ENCODE measurements around the gene GDAP2. TPM values are rescaled to one million over a fixed set of nuclear protein-coding genes. Genes with fewer than 3 reads are reported as not detected.

The GDAP2 gene
- total RNA-seq, 4 donors from 2014 or later: 9.6 to 43.5 (median 31.5) TPM

GRCh38 chr1:117871013-117871412 lies 58.4 kb downstream of the GDAP2 start:
- in situ Hi-C loops (cut with MboI; ENCODE audit: low pct_ligation_motif_present in 1 of 4, low pct_unique_long_range_greater_than_20kb in 1 of 4, low sequenced_read_pairs in 3 of 4) (no loop called here), intact Hi-C loops (cut with DNase I; ENCODE audit: low total_unique reads) (no loop called here)
- H3K9me3 ChIP-seq: peaks cover 0 to 2% of the 10 kb centered on the region in 2 donors

DNA sequence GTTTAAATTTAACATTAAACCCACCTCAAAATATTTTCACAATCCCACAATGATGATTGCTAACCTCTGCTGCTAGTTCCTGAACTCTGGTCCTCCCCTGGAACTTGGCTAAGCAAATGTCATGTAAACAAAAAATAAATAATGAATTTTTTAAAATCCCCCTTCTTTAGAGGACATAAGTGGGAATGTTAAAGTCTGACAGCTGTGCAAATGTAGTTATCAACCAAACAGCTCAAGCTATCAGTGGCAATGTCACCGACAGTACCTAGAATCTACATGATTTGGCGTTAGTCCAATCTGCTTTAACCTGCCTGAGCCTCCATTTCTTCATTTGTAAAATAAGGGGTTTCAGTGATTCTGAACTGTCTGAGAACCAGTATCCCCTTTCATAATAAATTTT lies 67.7 kb downstream of the GDAP2 start:
- WGBS, 2 donors (ENCODE audit: low coverage in 1 of 2): 72 to 80% methylated on average over 2 of the region's 2 CpGs
- Histone ChIP-seq H3K27me3 (no peaks in the 10 kb centered on the region), H3K27ac (no peak overlapping the region), H3K4me1 (no peaks in the 10 kb centered on the region), H3K36me3 (peaks cover 0 to 9% (median 3%) of the 10 kb centered on the region in 4 donors), H3K4me3 (no peak overlapping the region), H3K9me3 (no peaks in the 10 kb centered on the region)
- TF ChIP-seq POLR2A (IDR thresholded peaks at IDR 0.05) (no peak), EP300 (IDR thresholded peaks at IDR 0.05; ENCODE audit: low read depth) (no peak), POLR2AphosphoS5 (IDR thresholded peaks at IDR 0.05) (no peak), CTCF (IDR thresholded peaks at IDR 0.05) (no peak)
- intact Hi-C loops (cut with DNase I; ENCODE audit: low total_unique reads): no loop called here
- DNase-seq: no peak
- in situ Hi-C loops (cut with MboI; ENCODE audit: low pct_ligation_motif_present in 1 of 4, low pct_unique_long_range_greater_than_20kb in 1 of 4, low sequenced_read_pairs in 3 of 4): no loop called here

More at GRCh38 chr1:117871013-117871412, 58.4 kb downstream of the GDAP2 start:
- Histone ChIP-seq H3K27ac (no peak overlapping the region), H3K4me3 (no peak overlapping the region), H3K36me3 (peaks cover 0 to 44% (median 20%) of the 10 kb centered on the region in 4 donors), H3K27me3 (no peaks in the 10 kb centered on the region), H3K4me1 (no peaks in the 10 kb centered on the region)
- DNase-seq: no peak
- TF ChIP-seq EP300 (IDR thresholded peaks at IDR 0.05; ENCODE audit: low read depth): no peak
- no peak for TF ChIP-seq POLR2AphosphoS5 (IDR thresholded peaks at IDR 0.05)
- TF ChIP-seq CTCF (IDR thresholded peaks at IDR 0.05): no peak
- TF ChIP-seq POLR2A (IDR thresholded peaks at IDR 0.05): no peak

DNA sequence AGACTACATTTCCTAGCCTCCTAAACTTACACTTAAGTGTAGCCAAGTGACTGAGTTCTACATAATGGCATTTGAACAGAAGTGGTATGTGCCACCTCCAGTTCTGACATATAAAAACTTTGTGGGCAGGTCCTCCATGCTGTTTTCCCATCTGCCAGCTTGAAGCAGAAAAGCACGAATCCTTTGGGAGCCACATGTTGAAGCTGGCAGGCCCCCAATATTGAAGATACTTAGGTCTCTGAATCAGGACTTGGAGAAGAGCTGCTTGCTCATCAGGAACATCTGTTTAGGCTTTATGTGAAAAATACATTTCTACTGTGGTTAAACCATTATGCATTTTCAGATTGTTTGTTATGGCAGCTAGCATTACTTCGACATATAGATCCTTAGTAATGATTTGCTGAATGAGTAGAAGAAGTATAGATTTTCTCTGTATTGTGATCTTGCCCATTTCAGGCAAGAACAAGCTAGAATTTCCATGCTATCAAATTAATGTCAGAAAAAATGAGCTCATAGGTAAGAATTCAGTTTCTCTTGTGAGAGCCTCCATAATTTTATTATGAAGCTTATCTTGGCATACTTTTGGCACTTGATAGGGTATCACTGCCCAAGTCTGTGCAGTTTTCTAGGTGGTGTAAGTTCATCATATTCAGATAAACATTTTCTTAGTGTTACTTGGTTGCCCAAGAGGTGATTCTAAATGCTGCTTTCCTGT lies 68.4 kb downstream of the GDAP2 start:
- TF ChIP-seq CTCF (IDR thresholded peaks at IDR 0.05): no peak
- TF ChIP-seq POLR2AphosphoS5 (IDR thresholded peaks at IDR 0.05): no peak
- no peak for TF ChIP-seq EP300 (IDR thresholded peaks at IDR 0.05; ENCODE audit: low read depth)
- no peak for TF ChIP-seq POLR2A (IDR thresholded peaks at IDR 0.05)
- Histone ChIP-seq H3K4me3 (no peak overlapping the region), H3K9me3 (no peaks in the 10 kb centered on the region), H3K27me3 (no peaks in the 10 kb centered on the region), H3K36me3 (peaks cover 0 to 3% (median 1%) of the 10 kb centered on the region in 4 donors), H3K27ac (no peak overlapping the region), H3K4me1 (no peaks in the 10 kb centered on the region)
- DNase-seq: no peak
- intact Hi-C loops (cut with DNase I; ENCODE audit: low total_unique reads) (no loop called here), in situ Hi-C loops (cut with MboI; ENCODE audit: low pct_ligation_motif_present in 1 of 4, low pct_unique_long_range_greater_than_20kb in 1 of 4, low sequenced_read_pairs in 3 of 4) (no loop called here)
- 69 to 92% methylated on average over 2 of the region's 2 CpGs for WGBS, 2 donors (ENCODE audit: low coverage in 1 of 2)

DNA sequence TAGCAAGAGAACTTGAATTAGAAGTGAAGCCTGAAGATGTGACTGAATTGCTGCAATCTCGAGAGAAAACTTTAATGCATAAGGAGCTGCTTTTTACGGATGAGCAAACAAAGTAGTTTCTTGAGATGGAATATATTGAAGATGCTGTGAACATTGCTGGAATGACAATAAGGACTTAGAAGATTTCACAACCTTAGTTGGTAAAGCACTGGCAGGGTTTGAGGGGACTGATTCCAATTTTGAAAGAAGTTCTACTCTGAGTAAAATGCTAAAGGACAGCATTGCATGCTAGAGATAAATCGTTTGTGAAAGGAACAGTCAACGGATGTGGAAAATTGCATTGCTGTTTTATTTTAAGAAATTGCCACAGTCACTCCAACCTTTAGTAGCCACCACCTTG lies 69.5 kb downstream of the GDAP2 start:
- no peak overlapping the region for H3K4me3 ChIP-seq
- intact Hi-C loops (cut with DNase I; ENCODE audit: low total_unique reads) (no loop called here), in situ Hi-C loops (cut with MboI; ENCODE audit: low pct_ligation_motif_present in 1 of 4, low pct_unique_long_range_greater_than_20kb in 1 of 4, low sequenced_read_pairs in 3 of 4) (no loop called here)
- TF ChIP-seq CTCF (IDR thresholded peaks at IDR 0.05): no peak
- TF ChIP-seq POLR2A (IDR thresholded peaks at IDR 0.05): no peak
- no peak for TF ChIP-seq POLR2AphosphoS5 (IDR thresholded peaks at IDR 0.05)
- no peak for TF ChIP-seq EP300 (IDR thresholded peaks at IDR 0.05; ENCODE audit: low read depth)
- no peaks in the 10 kb centered on the region for H3K4me1 ChIP-seq
- no peak overlapping the region for H3K27ac ChIP-seq
- WGBS, 2 donors (ENCODE audit: low coverage in 1 of 2): 95 to 97% methylated on average over 4 of the region's 4 CpGs
- no peak for DNase-seq
- no peaks in the 10 kb centered on the region for H3K27me3 ChIP-seq
- H3K36me3 ChIP-seq: no peaks in the 10 kb centered on the region
- no peaks in the 10 kb centered on the region for H3K9me3 ChIP-seq
